HepG2 (cell line): ENCODE data around the gene ARHGEF6. TPM values are rescaled to one million over a fixed set of nuclear protein-coding genes. Genes with fewer than 3 reads are reported as not detected.

Experiments
- ATAC-seq: fragments of 200-7000 bp; cut with Tn5 transposase; 3 replicates; pipeline ENCODE4 v1.9.1; 2020; ENCODE audit warnings: mild to moderate bottlenecking, moderate library complexity
- BruUV-seq: library from RNA; stranded (reverse); fragments of 400-500 nt; replicated peaks from 2 replicates; lab custom pipeline; 2021; lab: Mats Ljungman, UMichigan
- CTCF ChIA-PET: fragments of 300-600 bp; formaldehyde crosslinking; extraction: SDS; loops from one replicate; lab custom pipeline; 2021; ENCODE audit warnings: low total read pairs, inconsistent platforms, low intra/inter-chr PET ratio; lab: Yijun Ruan, JAX
- POLR2A ChIA-PET: fragments of 350-600 bp; sonication (Branson Sonifier 250); formaldehyde crosslinking; loops from one replicate; lab custom pipeline; 2020; ENCODE audit warnings: antibody characterized with exemption, inconsistent platforms; lab: Yijun Ruan, JAX
- DNase-seq: peaks from one replicate; pipeline ENCODE4 v3.0.0-alpha.2; 2015; ENCODE audit warnings: low spot score
- FAIRE-seq: peaks from 3 replicates; lab custom pipeline; 2011; peaks lifted over from hg19 to GRCh38; lab: Jason Lieb, UNC
- H2AFZ ChIP-seq: one replicate; pipeline ENCODE4 v1.6.1; 2011; ENCODE audit warnings: low read length, inconsistent platforms
- H3K27ac ChIP-seq: fragments of 300-600 bp; 3 replicates; pipeline ENCODE4 v1.8.0; 2011; ENCODE audit warnings: mixed run types, mild to moderate bottlenecking, mixed read lengths, low read length, inconsistent platforms; ENCODE audit not compliant: insufficient read depth; ENCODE audit errors: extremely low read length
- H3K27me3 ChIP-seq, 2 experiments: fragments of 200-600 bp in 1 of 2; 2 replicates in 1 of 2; 3 replicates in 1 of 2; pipeline versions ENCODE4 v1.6.0 to v1.8.0; 2011; ENCODE audit warnings: low read length in 2 of 2, mild to moderate bottlenecking in 2 of 2, moderate library complexity in 2 of 2, inconsistent platforms in 1 of 2; ENCODE audit not compliant: insufficient read depth in 2 of 2, control insufficient read depth in 1 of 2
- H3K36me3 ChIP-seq, 2 experiments: fragments of 200-600 bp in 1 of 2; replicated peaks in 1 of 2; 2 replicates in 1 of 2; 3 replicates in 1 of 2; pipeline versions ENCODE4 v1.5.1 to v1.8.0; 2011; ENCODE audit warnings: low read length in 2 of 2, inconsistent platforms in 1 of 2; ENCODE audit not compliant: insufficient read depth in 2 of 2, control insufficient read depth in 1 of 2
- H3K4me1 ChIP-seq: 2 replicates; pipeline ENCODE4 v1.5.1; 2012; ENCODE audit warnings: low read length, inconsistent platforms; ENCODE audit not compliant: insufficient read depth
- H3K4me2 ChIP-seq: 2 replicates; pipeline ENCODE4 v1.6.0; 2011; ENCODE audit warnings: low read depth, low read length, inconsistent platforms
- H3K4me3 ChIP-seq, 3 experiments: fragments of 200-600 bp in 1 of 3; sonication (generic), shearing (Covaris generic) in 1 of 3; replicated peaks in 1 of 3; 2 replicates each; pipeline ENCODE4 v1.5.1; 2011 to 2016; ENCODE audit warnings: low read length in 3 of 3, inconsistent platforms in 2 of 3, low read depth in 2 of 3, mild to moderate bottlenecking in 2 of 3, control low read depth in 1 of 3, mixed read lengths in 1 of 3; ENCODE audit not compliant: insufficient read depth in 1 of 3
- H3K79me2 ChIP-seq: one replicate; pipeline ENCODE4 v1.6.1; 2011; ENCODE audit warnings: low read length, inconsistent platforms; ENCODE audit not compliant: insufficient read depth
- H3K9ac ChIP-seq: 2 replicates; pipeline ENCODE4 v1.6.0; 2011; ENCODE audit warnings: mild to moderate bottlenecking, low read depth, low read length, inconsistent platforms; ENCODE audit not compliant: insufficient read depth
- H3K9me3 ChIP-seq: 2 replicates; pipeline ENCODE4 v1.5.1; 2012; ENCODE audit warnings: mild to moderate bottlenecking, low read length
- H4K20me1 ChIP-seq: 2 replicates; pipeline ENCODE4 v1.6.0; 2011; ENCODE audit warnings: inconsistent platforms, mild to moderate bottlenecking, low read length, moderate library complexity; ENCODE audit not compliant: insufficient read depth
- CREB1 ChIP-seq, 2 experiments: fragments of 450-650 bp in 1 of 2; IDR thresholded peaks; 2 replicates each; pipeline ENCODE4 v1.6.1; 2016 to 2017; ENCODE audit warnings: control low read depth in 1 of 2, mild to moderate bottlenecking in 1 of 2, missing compliant biosample characterization in 1 of 2, missing genetic modification characterization in 1 of 2
- MTF1 ChIP-seq: sonication (generic); formaldehyde crosslinking; IDR thresholded peaks from 2 replicates; pipeline ENCODE4 v1.5.0; 2020; ENCODE audit warnings: missing genetic modification reagents
- NFKBIZ ChIP-seq: IDR thresholded peaks from 2 replicates; pipeline ENCODE4 v1.6.1; 2018; ENCODE audit warnings: missing genetic modification reagents, missing compliant biosample characterization
- ONECUT2 ChIP-seq: sonication (generic); formaldehyde crosslinking; IDR thresholded peaks from 2 replicates; pipeline ENCODE4 v1.4.0; 2020; ENCODE audit warnings: missing genetic modification reagents
- TFDP1 ChIP-seq: IDR thresholded peaks from 2 replicates; pipeline ENCODE4 v1.6.1; 2016; ENCODE audit warnings: missing compliant biosample characterization, missing genetic modification reagents, borderline replicate concordance
- TFDP2 ChIP-seq: sonication (generic); formaldehyde crosslinking; IDR thresholded peaks from 2 replicates; pipeline ENCODE4 v1.4.0; 2020; ENCODE audit warnings: missing genetic modification reagents
- ZBTB20 ChIP-seq: sonication (generic); formaldehyde crosslinking; IDR thresholded peaks from 2 replicates; pipeline ENCODE4 v1.8.1; 2023; ENCODE audit warnings: missing genetic modification reagents, low read depth, mild to moderate bottlenecking, borderline replicate concordance
- ZBTB3 ChIP-seq: sonication (generic); formaldehyde crosslinking; IDR thresholded peaks from 2 replicates; pipeline ENCODE4 v1.4.0; 2020; ENCODE audit warnings: low read depth, mild to moderate bottlenecking, moderate library complexity, missing genetic modification reagents, borderline replicate concordance
- ZFP82 ChIP-seq: sonication (generic); formaldehyde crosslinking; IDR thresholded peaks from 2 replicates; pipeline ENCODE4 v1.5.1; 2020; ENCODE audit warnings: mild to moderate bottlenecking, missing genetic modification reagents, borderline replicate concordance
- ZNF20 ChIP-seq: sonication (generic); formaldehyde crosslinking; IDR thresholded peaks from 2 replicates; pipeline ENCODE4 v1.4.0; 2020; ENCODE audit warnings: mild to moderate bottlenecking, moderate library complexity, missing genetic modification reagents
- ZNF350 ChIP-seq: sonication (generic); formaldehyde crosslinking; IDR thresholded peaks from 2 replicates; pipeline ENCODE4 v1.4.0; 2020; ENCODE audit warnings: mild to moderate bottlenecking, low read depth, missing genetic modification reagents, borderline replicate concordance
- ZNF431 ChIP-seq: sonication (generic); formaldehyde crosslinking; IDR thresholded peaks from 2 replicates; pipeline ENCODE4 v1.9.0; 2022; ENCODE audit warnings: missing genetic modification reagents, low read depth, mild to moderate bottlenecking, borderline replicate concordance
- ZNF446 ChIP-seq: sonication (generic); formaldehyde crosslinking; IDR thresholded peaks from 2 replicates; pipeline ENCODE4 v1.5.0; 2020; ENCODE audit warnings: mild to moderate bottlenecking, missing genetic modification reagents
- ZNF513 ChIP-seq: sonication (generic); formaldehyde crosslinking; conservative IDR thresholded peaks from 2 replicates; pipeline ENCODE4 v1.5.0; 2020; ENCODE audit warnings: missing genetic modification reagents
- ZNF766 ChIP-seq: sonication (generic); formaldehyde crosslinking; IDR thresholded peaks from 2 replicates; pipeline ENCODE4 v1.5.0; 2020; ENCODE audit warnings: missing genetic modification reagents, borderline replicate concordance
- ZNF773 ChIP-seq: sonication (generic); formaldehyde crosslinking; IDR thresholded peaks from 2 replicates; pipeline ENCODE4 v1.4.0; 2020; ENCODE audit warnings: missing genetic modification reagents, borderline replicate concordance
- ZNF782 ChIP-seq: sonication (generic); formaldehyde crosslinking; IDR thresholded peaks from 2 replicates; pipeline ENCODE4 v1.4.0; 2020; ENCODE audit warnings: missing genetic modification reagents, mild to moderate bottlenecking, borderline replicate concordance
- WGBS: methylation state at CpG from one replicate; pipeline ENCODE4 v1.1.6; 2017; ENCODE audit warnings: low lambda C conversion rate; 5-methylcytosine and 5-hydroxymethylcytosine counted together
- in situ Hi-C: cut with HindIII; loops from 2 replicates; pipeline ENCODE4 v1.10.0; 2017; ENCODE audit warnings: low pct_unique_long_range_greater_than_20kb; ENCODE audit not compliant: extremely low pct_ligation_motif_present
- intact Hi-C: fragments of 100-400 bp; cut with micrococcal nuclease; formaldehyde crosslinking; loops from one replicate; pipeline ENCODE4 v1.10.0; 2022; ENCODE audit not compliant: unreplicated experiment
- polyA plus RNA-seq, 8 experiments: library from polyadenylated mRNA; depleted of rRNA in 3 of 8; stranded (reverse) in 7 of 8; unstranded in 1 of 8; fragments of >200 nt; fragmentation: Illumina TruSeq in 4 of 8; extraction: Trizol in 4 of 8; gene quantifications; 2 replicates each; pipeline versions ENCODE4 v1.2.1 to v1.2.3, GENCODE V29; 2011 to 2016; ENCODE audit warnings: low read depth in 4 of 8, missing spikeins in 1 of 8, mixed read lengths in 1 of 8; ENCODE audit not compliant: insufficient read depth in 1 of 8
- total RNA-seq, 5 experiments: library from RNA; depleted of rRNA; stranded (reverse); fragments of >200 nt; fragmentation: Illumina TruSeq; extraction: Trizol; gene quantifications; 2 replicates each; pipeline ENCODE4 v1.2.3, GENCODE V29; 2016; ENCODE audit warnings: low read depth in 1 of 5
- TF ChIP-seq, protein P1 (sequence below): IDR thresholded peaks from 2 replicates; pipeline ENCODE4 v1.6.1; 2016; ENCODE audit warnings: mild to moderate bottlenecking, missing biosample characterization, missing genetic modification reagents
- TF ChIP-seq, protein P2 (sequence below): sonication (generic); formaldehyde crosslinking; IDR thresholded peaks from 2 replicates; pipeline ENCODE4 v1.5.0; 2020; ENCODE audit warnings: mild to moderate bottlenecking, missing genetic modification reagents, borderline replicate concordance

ARHGEF6 gene
- total and polyA plus RNA-seq, 2 of the 13 experiments (the other 11 are each of a cell fraction or from before 2014, with no cell fraction given) = 0.03 TPM; not detected in 1

- H3K4me3 ChIP-seq = no peak overlapping the region
- H2AFZ ChIP-seq = no peak overlapping the region
- in situ Hi-C loops (no loop called here), intact Hi-C loops (no loop called here)
- ATAC-seq (no peak), DNase-seq (no peak), FAIRE-seq (no peak)
- peaks cover 0 to 1% of the 10 kb centered on the region in 2 experiments; a peak in 1 of 5 replicates for H3K27me3 ChIP-seq
- no peak overlapping the region for H3K9ac ChIP-seq
- no peaks in the 10 kb centered on the region for H3K36me3 ChIP-seq
- ChIA-PET CTCF (no interaction called here), POLR2A (no interaction called here)
- no peak overlapping the region for H3K27ac ChIP-seq
- H4K20me1 ChIP-seq = no peaks in the 10 kb centered on the region
- BruUV-seq = no TSS peak
- H3K4me1 ChIP-seq = no peaks in the 10 kb centered on the region
- TF ChIP-seq ZNF20 (CRISPR knock-in tag) (no peak), TFDP1 (CRISPR knock-in tag) (no peak), ZFP82 (no peak), ZNF773 (no peak), ZNF766 (CRISPR knock-in tag) (no peak), NFKBIZ (no peak), MTF1 (CRISPR knock-in tag) (no peak), CREB1 (IDR thresholded peaks at IDR 0.05) (no peak), CREB1 (CRISPR knock-in tag; IDR thresholded peaks at IDR 0.05) (no peak), ZNF446 (CRISPR knock-in tag) (no peak), ONECUT2 (no peak), ZNF431 (CRISPR knock-in tag) (no peak), ZNF513 (CRISPR knock-in tag) (no peak), TFDP2 (CRISPR knock-in tag) (no peak), ZNF782 (no peak), ZBTB20 (CRISPR knock-in tag) (no peak), ZBTB3 (CRISPR knock-in tag) (no peak), ZNF350 (CRISPR knock-in tag) (no peak)
- TF ChIP-seq, protein P1, sequence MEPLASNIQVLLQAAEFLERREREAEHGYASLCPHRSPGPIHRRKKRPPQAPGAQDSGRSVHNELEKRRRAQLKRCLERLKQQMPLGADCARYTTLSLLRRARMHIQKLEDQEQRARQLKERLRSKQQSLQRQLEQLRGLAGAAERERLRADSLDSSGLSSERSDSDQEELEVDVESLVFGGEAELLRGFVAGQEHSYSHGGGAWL (CRISPR knock-in tag) = no peak
- TF ChIP-seq, protein P2, sequence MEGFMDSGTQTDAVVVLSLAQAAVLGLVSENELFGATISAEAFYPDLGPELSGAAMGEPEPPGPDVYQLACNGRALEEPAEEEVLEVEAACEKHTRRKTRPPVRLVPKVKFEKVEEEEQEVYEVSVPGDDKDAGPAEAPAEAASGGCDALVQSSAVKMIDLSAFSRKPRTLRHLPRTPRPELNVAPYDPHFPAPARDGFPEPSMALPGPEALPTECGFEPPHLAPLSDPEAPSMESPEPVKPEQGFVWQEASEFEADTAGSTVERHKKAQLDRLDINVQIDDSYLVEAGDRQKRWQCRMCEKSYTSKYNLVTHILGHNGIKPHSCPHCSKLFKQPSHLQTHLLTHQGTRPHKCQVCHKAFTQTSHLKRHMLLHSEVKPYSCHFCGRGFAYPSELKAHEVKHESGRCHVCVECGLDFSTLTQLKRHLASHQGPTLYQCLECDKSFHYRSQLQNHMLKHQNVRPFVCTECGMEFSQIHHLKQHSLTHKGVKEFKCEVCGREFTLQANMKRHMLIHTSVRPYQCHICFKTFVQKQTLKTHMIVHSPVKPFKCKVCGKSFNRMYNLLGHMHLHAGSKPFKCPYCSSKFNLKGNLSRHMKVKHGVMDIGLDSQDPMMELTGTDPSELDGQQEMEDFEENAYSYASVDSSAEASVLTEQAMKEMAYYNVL (CRISPR knock-in tag) = no peak
- no peak overlapping the region for H3K4me2 ChIP-seq
- H3K79me2 ChIP-seq = no peaks in the 10 kb centered on the region
- H3K9me3 ChIP-seq = no peaks in the 10 kb centered on the region
- WGBS = no CpG with 5 or more reads among the region's 3 CpGs
Measured at GRCh38 chrX:136754651-136755050, 26.1 kb downstream of the ARHGEF6 start.
